Activated T-helper 2 cell treated with anti-CD3 and anti-CD28 coated beads, Interferon-gamma antibody, Interleukin-2, Interleukin-4, amounts not matched to agents 10 μg/mL and 5 μg/mL and 100 μg/mL, durations not matched to agents 14 hours and 24 hours and 36 hours (primary cell): ENCODE data around the gene SMOC2. TPM values are rescaled to one million over a fixed set of nuclear protein-coding genes. Genes with fewer than 3 reads are reported as not detected.

ENCODE experiments used
- DNase-seq: peaks from one replicate; pipeline ENCODE4 v3.0.0; 2021; ENCODE audit warnings: low spot score
- H3K27ac Mint-ChIP-seq: one replicate; pipeline ENCODE4 v1.8.0; 2021; ENCODE audit warnings: mixed read lengths
- H3K27me3 Mint-ChIP-seq: one replicate; pipeline ENCODE4 v1.8.0; 2021; ENCODE audit warnings: low read depth, mixed read lengths
- H3K36me3 Mint-ChIP-seq: one replicate; pipeline ENCODE4 v1.8.0; 2021; ENCODE audit warnings: low read depth, mixed read lengths
- H3K4me1 Mint-ChIP-seq: one replicate; pipeline ENCODE4 v1.8.0; 2021; ENCODE audit warnings: low read depth, mixed read lengths
- H3K4me3 Mint-ChIP-seq: one replicate; pipeline ENCODE4 v1.8.0; 2021; ENCODE audit warnings: low read depth, mild to moderate bottlenecking, moderate library complexity, mixed read lengths
- H3K9me3 Mint-ChIP-seq: one replicate; pipeline ENCODE4 v1.8.0; 2021; ENCODE audit warnings: mixed read lengths
- intact Hi-C: fragments of 100-400 bp; cut with micrococcal nuclease; formaldehyde crosslinking; loops from one replicate; pipeline ENCODE4 v1.15.1; 2023
- total RNA-seq: library from RNA; stranded (reverse); gene quantifications from 2 replicates; pipeline ENCODE4 v1.2.3, GENCODE V29; 2022

The SMOC2 gene
- total RNA-seq, 1 donor from 2014 or later, result not detected

DNA sequence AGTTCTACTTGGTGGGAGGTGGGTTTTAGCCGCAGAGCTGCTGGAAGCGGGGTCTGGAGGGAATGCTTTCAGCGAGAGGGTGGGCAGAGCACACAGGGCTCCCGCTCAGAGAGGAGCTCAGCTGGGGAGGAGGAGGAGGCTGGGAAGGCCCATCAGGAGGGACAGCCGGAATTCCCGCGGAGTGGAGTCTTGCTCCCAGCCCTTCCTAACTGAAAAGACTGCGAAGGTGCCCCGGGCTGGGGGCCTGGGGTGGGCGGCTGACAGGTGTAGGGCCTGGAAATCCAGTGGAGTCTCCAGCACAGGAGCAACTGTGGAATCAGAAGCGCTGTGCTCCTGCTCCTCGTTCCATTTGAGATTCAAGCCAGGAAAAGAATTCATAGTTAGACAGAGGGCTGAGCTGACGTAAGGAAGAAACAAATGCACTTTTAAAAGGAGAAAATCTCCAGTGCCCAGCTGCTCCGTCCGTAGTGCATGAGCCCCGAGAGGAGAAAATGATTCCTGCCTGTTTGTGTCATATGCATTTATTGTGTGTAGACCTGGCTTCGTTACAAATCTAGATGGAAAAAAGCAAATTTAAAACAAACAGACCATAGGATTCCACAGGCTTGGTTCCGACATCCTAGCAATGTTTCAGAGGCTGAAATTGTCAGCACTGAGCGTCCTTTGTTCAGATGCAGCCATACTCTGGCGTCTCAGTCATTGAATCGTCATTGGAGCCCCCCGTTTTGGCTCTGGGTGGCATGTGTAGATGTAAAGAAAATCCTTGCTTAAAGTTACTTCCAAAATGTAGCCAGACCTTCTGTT, 197.7 kb downstream of the SMOC2 start:
- intact Hi-C loops, result no loop called here
- no peak overlapping the region for H3K4me3 Mint-ChIP-seq
- no peak for DNase-seq
- H3K9me3 Mint-ChIP-seq, result peaks cover 6% of the 10 kb centered on the region
- H3K4me1 Mint-ChIP-seq, result no peaks in the 10 kb centered on the region
- no peaks in the 10 kb centered on the region for H3K36me3 Mint-ChIP-seq
- H3K27me3 Mint-ChIP-seq, result no peaks in the 10 kb centered on the region
- no peak overlapping the region for H3K27ac Mint-ChIP-seq

DNA sequence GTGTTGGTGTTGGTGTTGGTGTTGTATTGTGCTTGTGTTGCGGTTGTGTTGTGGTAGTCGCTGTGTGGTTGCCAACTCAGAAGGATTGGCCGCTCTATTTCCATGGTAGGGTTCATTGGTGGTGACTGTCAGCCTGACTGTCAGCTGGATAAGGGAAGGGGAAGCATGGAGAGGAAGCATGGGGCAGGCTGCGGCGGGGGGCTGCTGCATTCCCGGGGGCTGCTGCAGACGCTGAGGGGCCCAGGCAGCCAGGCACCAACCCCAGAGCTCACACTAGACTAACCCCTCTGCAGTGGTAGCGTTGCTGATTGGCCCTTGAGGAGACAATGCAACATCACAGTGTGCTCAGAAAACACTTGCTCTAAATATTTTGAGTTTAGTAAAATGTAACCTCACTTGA, 199.2 kb downstream of the SMOC2 start:
- no peaks in the 10 kb centered on the region for H3K4me1 Mint-ChIP-seq
- no peaks in the 10 kb centered on the region for H3K27me3 Mint-ChIP-seq
- no peaks in the 10 kb centered on the region for H3K36me3 Mint-ChIP-seq
- DNase-seq, result no peak
- intact Hi-C loops, result no loop called here
- H3K9me3 Mint-ChIP-seq, result no peaks in the 10 kb centered on the region
- H3K4me3 Mint-ChIP-seq, result no peak overlapping the region
- H3K27ac Mint-ChIP-seq, result no peak overlapping the region

DNA sequence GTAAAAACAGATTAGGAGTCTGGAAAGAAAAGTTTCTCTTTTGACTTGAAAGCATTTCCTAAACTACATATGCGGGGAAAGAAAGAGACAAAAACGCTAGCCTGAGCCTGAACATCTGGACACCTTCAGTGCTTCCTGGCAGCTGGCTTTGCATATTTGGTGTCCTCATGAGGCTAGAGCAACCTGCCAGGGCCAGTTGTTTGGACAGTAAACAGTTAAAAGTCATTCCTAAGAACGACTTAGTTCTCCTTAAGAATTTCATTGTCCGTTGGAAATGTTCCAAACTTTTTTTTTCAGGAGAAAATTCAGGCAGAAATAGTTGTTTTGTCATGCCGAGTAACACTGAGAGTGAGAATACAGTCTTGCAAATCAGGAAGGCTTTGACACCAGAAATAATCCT, 199.8 kb downstream of the SMOC2 start:
- Mint-ChIP-seq H3K36me3 (no peaks in the 10 kb centered on the region), H3K9me3 (no peaks in the 10 kb centered on the region), H3K27me3 (no peaks in the 10 kb centered on the region), H3K4me3 (no peak overlapping the region), H3K4me1 (no peaks in the 10 kb centered on the region), H3K27ac (no peak overlapping the region)
- DNase-seq, result no peak
- intact Hi-C loops, result no loop called here

DNA sequence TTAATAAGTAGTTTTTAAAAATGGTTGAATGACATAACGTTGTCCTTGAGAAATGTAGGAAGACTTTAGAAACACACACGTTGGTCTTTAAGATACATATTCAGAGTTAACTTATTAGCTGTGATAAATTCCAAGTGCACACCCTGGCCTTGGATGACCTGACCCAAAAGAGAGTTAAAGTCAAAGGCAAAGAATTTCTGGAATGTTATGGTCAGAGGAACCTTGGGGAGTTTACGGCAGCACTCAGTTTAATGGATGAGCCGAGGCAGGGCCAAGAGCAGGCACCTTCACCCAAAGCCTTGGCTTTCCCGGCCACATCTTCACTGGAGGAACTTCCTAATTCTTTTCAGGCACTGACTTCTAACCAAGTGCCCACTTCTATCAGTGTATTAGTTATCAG, 200.5 kb downstream of the SMOC2 start:
- intact Hi-C loops, result no loop called here
- no peak for DNase-seq
- no peaks in the 10 kb centered on the region for H3K9me3 Mint-ChIP-seq
- H3K27ac Mint-ChIP-seq, result no peak overlapping the region
- H3K4me1 Mint-ChIP-seq, result no peaks in the 10 kb centered on the region
- H3K4me3 Mint-ChIP-seq, result no peak overlapping the region
- no peaks in the 10 kb centered on the region for H3K27me3 Mint-ChIP-seq
- H3K36me3 Mint-ChIP-seq, result no peaks in the 10 kb centered on the region

DNA sequence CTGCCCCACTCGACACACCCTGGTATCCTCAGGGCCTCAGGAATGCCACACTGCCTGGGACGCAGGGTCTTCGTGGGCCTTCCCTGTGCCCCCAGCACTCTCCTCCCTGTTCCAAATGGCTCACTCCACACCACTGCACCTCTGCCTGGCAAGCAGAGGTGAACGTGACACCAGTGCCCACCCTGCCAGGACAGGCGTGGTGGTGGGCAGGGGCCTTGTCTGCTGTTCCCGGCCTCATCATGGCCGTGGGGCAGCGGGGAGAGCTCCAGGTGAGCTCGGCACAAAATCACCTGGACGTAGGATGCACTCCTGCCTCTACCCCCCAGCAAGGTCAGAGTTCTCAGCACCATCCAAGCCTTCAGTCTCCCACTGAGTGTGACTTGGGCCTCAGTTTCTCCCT, 202.4 kb downstream of the SMOC2 start:
- H3K27ac Mint-ChIP-seq, result no peak overlapping the region
- H3K27me3 Mint-ChIP-seq, result no peaks in the 10 kb centered on the region
- no peak overlapping the region for H3K4me3 Mint-ChIP-seq
- no peaks in the 10 kb centered on the region for H3K4me1 Mint-ChIP-seq
- DNase-seq, result no peak
- H3K36me3 Mint-ChIP-seq, result no peaks in the 10 kb centered on the region
- no peaks in the 10 kb centered on the region for H3K9me3 Mint-ChIP-seq
- intact Hi-C loops, result no loop called here

DNA sequence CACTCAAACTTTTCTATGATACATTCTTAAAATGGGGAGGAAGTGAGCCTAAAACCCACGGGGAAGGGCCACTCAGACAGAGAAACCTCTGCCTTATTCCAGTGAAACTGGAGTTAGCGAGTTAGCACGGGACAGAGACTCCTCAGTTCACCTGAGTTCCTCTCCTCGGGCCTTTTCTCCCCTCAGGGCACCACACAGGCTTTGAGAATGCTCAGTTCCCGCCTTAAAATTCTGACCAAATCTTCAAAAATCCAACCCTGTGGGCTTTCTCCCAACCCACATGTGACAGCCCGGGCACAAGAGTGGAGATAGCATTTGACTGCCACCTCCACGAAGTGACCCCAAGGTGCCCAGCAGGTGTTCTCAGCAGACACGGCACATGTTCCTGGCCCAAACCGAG, 204.3 kb downstream of the SMOC2 start:
- no peaks in the 10 kb centered on the region for H3K27me3 Mint-ChIP-seq

DNA sequence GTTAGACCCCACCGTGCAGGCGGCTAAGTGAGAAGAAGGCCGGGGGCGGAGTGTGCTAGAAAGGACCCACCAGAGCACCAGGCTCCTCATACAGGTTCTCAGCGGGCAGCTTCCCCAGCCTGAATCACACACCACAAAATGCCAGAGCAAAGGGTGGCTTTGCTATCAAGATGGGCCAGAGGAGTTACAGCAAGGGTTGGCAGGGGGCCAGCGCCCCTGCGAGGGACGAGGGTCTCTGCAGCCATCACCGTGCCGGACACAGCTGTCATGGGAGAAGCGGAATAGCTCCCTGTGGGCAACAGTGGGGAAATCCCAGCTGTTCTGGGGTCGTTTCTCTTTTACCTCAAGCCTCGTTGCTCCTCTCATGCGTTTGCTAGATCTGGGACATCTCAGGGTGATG, 206.3 kb downstream of the SMOC2 start:
- Mint-ChIP-seq H3K27me3 (no peaks in the 10 kb centered on the region), H3K4me3 (no peak overlapping the region), H3K36me3 (no peaks in the 10 kb centered on the region), H3K27ac (no peak overlapping the region), H3K4me1 (no peaks in the 10 kb centered on the region), H3K9me3 (no peaks in the 10 kb centered on the region)
- no peak for DNase-seq
- intact Hi-C loops, result no loop called here

More for the DNA sequence above, 204.3 kb downstream of the SMOC2 start:
- H3K27ac Mint-ChIP-seq, result no peak overlapping the region
- H3K4me1 Mint-ChIP-seq, result no peaks in the 10 kb centered on the region
- no peaks in the 10 kb centered on the region for H3K9me3 Mint-ChIP-seq
- DNase-seq, result no peak
- no peak overlapping the region for H3K4me3 Mint-ChIP-seq
- no peaks in the 10 kb centered on the region for H3K36me3 Mint-ChIP-seq
- intact Hi-C loops, result no loop called here

DNA sequence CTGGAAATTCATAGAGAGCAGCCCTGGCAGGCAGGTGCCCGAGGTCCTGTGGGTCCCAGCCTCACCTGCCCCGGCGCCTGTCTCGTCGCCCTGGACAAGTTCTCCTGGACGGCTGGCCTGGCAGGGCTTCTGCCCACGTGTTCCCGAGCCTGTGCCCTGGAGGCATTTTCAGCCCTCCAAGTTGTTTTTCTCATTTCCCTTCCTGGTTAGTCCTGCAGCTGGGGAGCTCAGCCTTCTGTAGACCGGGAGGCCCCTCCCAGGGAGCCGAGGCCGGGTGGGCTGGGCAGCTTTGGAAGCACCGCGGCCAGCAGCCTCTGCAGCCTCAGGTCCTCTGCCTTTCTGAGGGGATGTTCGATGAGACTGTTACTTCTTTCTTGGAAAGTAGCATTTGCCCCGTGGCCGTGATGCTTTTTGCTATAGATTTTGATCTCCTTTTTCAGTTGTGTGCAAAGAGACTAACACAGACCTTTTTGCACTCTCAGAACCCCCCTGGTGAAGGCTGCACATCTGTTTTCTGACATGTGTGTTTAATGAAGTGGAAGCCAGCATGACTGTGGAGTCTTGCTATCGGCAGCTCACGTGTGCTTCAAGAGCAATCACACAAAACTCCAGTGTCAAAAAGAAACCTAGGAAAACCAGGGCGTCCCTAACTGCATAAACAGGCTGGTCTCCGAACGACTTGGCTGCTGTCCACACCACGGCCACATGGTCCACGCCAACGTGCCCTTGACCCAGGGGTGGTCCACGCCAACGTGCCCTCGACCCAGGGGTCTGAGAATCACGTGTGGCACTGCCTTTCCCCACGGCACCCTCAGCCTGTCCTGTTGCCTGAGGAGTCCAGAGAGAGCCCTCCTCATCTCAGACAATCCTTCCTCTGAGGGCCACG, 207.5 kb downstream of the SMOC2 start:
- no peak overlapping the region for H3K4me3 Mint-ChIP-seq
- no peaks in the 10 kb centered on the region for H3K4me1 Mint-ChIP-seq

DNA sequence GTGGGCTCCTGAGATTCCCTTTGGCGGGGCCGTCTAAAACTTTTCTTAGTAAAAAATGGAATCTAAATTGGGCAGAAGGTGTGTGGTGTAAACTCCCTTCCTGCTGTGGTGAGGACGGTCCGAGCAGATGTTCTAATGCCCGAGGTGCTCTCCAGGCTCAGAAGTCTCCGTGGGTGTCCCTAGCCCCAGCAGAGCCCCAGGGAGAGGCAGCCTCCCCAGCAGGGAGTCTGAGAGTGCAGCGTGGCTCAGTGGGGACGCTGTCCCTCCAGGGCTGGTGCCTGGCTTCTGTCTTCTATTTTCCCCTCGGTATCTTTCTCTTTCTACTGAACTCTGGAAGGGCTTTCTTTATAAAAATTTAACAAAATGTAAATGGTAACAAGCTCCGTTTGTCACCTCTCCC, 208.2 kb downstream of the SMOC2 start:
- no peaks in the 10 kb centered on the region for H3K36me3 Mint-ChIP-seq
- H3K9me3 Mint-ChIP-seq, result no peaks in the 10 kb centered on the region
- no peak overlapping the region for H3K4me3 Mint-ChIP-seq
- no peak for DNase-seq
- no peaks in the 10 kb centered on the region for H3K4me1 Mint-ChIP-seq
- no peak overlapping the region for H3K27ac Mint-ChIP-seq
- intact Hi-C loops, result no loop called here
- no peaks in the 10 kb centered on the region for H3K27me3 Mint-ChIP-seq

More for the DNA sequence above, 207.5 kb downstream of the SMOC2 start:
- Mint-ChIP-seq H3K9me3 (no peaks in the 10 kb centered on the region), H3K27me3 (no peaks in the 10 kb centered on the region), H3K36me3 (no peaks in the 10 kb centered on the region), H3K27ac (no peak overlapping the region)
- intact Hi-C loops, result no loop called here
- no peak for DNase-seq

DNA sequence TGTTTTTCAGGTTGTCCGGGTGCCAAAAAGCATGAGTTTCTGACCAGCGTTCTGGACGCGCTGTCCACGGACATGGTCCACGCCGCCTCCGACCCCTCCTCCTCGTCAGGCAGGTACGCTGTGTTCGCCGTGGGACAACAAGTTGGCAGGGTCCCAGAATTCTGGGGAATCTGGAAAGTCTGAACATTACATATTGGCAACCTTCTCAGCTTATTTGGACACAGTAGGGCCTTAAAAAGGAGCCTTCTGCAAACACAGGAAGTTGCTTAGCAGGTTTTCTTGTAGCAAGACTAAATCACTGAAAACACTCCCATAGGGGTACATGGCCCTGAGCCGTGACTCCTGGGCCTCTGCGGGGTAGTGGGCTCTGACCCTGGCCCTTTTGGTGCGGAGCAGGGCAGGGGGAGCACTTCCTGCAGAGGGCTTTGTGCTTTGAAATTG, 209.7 kb downstream of the SMOC2 start:
- DNase-seq, result no peak
- H3K27ac Mint-ChIP-seq, result no peak overlapping the region
- no peak overlapping the region for H3K4me3 Mint-ChIP-seq
- H3K27me3 Mint-ChIP-seq, result no peaks in the 10 kb centered on the region
- intact Hi-C loops, result no loop called here
- H3K36me3 Mint-ChIP-seq, result no peaks in the 10 kb centered on the region
- no peaks in the 10 kb centered on the region for H3K4me1 Mint-ChIP-seq
- peaks cover 1% of the 10 kb centered on the region for H3K9me3 Mint-ChIP-seq

DNA sequence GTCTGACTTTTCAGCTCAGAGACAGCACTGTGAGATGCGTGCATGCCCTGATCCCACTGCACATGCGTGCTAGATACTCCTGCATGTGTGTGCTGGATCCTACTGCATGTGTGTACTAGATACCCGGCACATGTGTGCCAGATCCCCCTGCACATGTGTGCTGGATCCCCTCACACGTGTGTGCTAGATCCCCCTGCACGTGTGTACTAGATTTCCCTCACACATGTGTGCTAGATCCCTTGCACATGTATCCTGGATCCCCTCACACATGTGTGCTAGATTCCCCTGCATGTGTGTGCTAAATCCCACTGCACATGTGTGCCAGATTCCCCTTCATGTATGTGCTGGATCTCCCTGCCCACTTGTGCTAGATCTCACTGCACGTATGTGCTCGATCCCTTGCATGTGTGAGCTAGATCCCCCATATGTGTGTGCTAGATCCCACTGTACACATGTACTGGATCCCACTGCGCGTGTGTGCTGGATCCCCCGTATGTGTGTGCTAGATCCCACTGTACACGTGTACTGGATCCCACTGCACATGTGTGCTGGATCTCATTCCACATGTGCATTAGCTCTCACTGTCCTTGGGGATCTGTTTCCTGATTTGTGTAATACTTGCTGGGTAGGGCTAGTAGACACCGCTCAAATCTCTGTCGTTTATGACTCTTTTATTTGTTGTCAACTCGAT, 214.6 kb downstream of the SMOC2 start:
- Mint-ChIP-seq H3K4me3 (no peak overlapping the region), H3K9me3 (peaks cover 36% of the 10 kb centered on the region), H3K36me3 (no peaks in the 10 kb centered on the region), H3K27ac (no peak overlapping the region), H3K27me3 (no peaks in the 10 kb centered on the region), H3K4me1 (no peaks in the 10 kb centered on the region)
- DNase-seq, result no peak
- intact Hi-C loops, result no loop called here

DNA sequence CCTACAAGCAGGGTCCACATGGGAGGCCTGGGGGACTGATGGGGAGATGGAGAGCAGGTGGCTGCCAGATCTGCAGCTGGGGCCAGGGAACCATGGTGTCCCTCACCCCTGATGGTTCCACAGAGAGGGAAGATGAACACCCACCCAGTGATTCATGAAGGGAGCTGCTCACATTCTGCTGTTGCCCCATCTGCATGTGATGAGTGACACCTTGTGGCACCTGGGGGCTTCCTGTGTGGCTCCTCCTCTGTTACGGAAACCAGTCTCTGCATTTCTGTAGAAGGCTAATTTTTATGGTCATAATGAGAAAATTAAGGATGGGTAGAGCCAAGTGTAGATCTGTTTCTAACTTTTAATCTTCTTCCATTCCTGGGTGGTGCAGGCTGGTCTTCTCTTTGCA, 217.1 kb downstream of the SMOC2 start:
- H3K4me3 Mint-ChIP-seq, result no peak overlapping the region
- intact Hi-C loops, result no loop called here
- H3K36me3 Mint-ChIP-seq, result no peaks in the 10 kb centered on the region

More for the DNA sequence above, 217.1 kb downstream of the SMOC2 start:
- DNase-seq, result no peak
- Mint-ChIP-seq H3K27me3 (no peaks in the 10 kb centered on the region), H3K27ac (no peak overlapping the region), H3K9me3 (peaks cover 36% of the 10 kb centered on the region), H3K4me1 (no peaks in the 10 kb centered on the region)
